Measurements from ENCODE around the gene CACNA1B.

DNA sequence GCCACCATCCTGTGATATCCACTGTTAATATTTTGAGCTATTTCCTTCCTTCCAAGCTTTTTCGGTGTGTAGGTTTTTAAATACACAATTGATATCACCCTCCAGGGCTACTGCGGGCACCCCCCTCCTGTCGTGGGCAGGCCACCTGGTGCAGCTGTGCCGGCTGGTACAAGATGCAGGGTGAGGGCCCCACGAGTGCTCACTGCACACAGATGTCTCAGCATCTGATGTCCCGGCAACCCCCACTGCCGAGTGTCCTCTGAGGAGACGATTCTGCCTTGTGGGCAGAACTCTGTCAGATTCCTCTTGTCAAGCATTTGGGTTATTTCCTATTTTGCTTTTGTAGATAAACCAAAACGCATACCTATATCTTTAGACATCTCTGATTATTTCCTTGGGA is 25.1 kb downstream of the CACNA1B start:
- no peak for TF ChIP-seq CTCF (IDR thresholded peaks at IDR 0.05)
- TF ChIP-seq POLR2AphosphoS5 (IDR thresholded peaks at IDR 0.05) = no peak
- TF ChIP-seq POLR2A (IDR thresholded peaks at IDR 0.05; ENCODE audit: low read depth) = no peak

Measured in esophagus muscularis mucosa (tissue), 3 donors.